Stimulated activated CD8-positive, alpha-beta memory T cell treated with anti-CD3 and anti-CD28 coated beads, Interleukin-2, amount 100 ng/mL, for 48 hours (primary cell): ENCODE results near the gene GBX1.

Experiments used
- DNase-seq, 2 donors: peaks; one replicate each; pipeline ENCODE4 v3.0.0-alpha.2; 2020; ENCODE audit warnings: low read depth in 2 of 2

The GBX1 gene

GRCh38 chr7:151193203-151193978 lies 25.9 kb upstream of the GBX1 start:
- no peak for DNase-seq

GRCh38 chr7:151192002-151192539 lies 24.6 kb upstream of the GBX1 start:
- no peak for DNase-seq

- no peak for DNase-seq
Observed at GRCh38 chr7:151191544-151191943, 24.1 kb upstream of the GBX1 start.

GRCh38 chr7:151189038-151189437 lies 21.5 kb upstream of the GBX1 start:
- no peak for DNase-seq

- no peak for DNase-seq
Observed at GRCh38 chr7:151188252-151188542, 20.7 kb upstream of the GBX1 start.

GRCh38 chr7:151187409-151188251 lies 20.1 kb upstream of the GBX1 start:
- DNase-seq, result no peak

- DNase-seq, result no peak
Observed at GRCh38 chr7:151186640-151187408, 19.3 kb upstream of the GBX1 start, which contains the start of gene ASB10. Gene ASB10 (minus strand): TSS chr7:151187250. CDS start chr7:151187130, 120 bp downstream.

- no peak for DNase-seq
Observed at GRCh38 chr7:151185762-151186639, 18.5 kb upstream of the GBX1 start.

GRCh38 chr7:151181011-151181431 lies 13.5 kb upstream of the GBX1 start:
- no peak for DNase-seq

GRCh38 chr7:151179946-151180345 lies 12.5 kb upstream of the GBX1 start:
- no peak for DNase-seq

- no peak for DNase-seq
Observed at GRCh38 chr7:151179287-151179860, 11.9 kb upstream of the GBX1 start.

- DNase-seq, result no peak
Observed at GRCh38 chr7:151178831-151179230, 11.3 kb upstream of the GBX1 start.

- no peak for DNase-seq
Observed at GRCh38 chr7:151178236-151178635, 10.7 kb upstream of the GBX1 start.

- DNase-seq, result no peak
Observed at GRCh38 chr7:151177310-151177709, 9.8 kb upstream of the GBX1 start.

GRCh38 chr7:151176401-151176800 lies 8.9 kb upstream of the GBX1 start:
- no peak for DNase-seq

- DNase-seq, result no peak
Observed at GRCh38 chr7:151175793-151176311, 8.4 kb upstream of the GBX1 start.

GRCh38 chr7:151175047-151175792 lies 7.7 kb upstream of the GBX1 start:
- DNase-seq, result no peak

GRCh38 chr7:151174246-151175046 lies 7.0 kb upstream of the GBX1 start:
- DNase-seq, result peak in 1 of 2 donors; percentile 17
